NCI-H128 (cell line): ENCODE results near the gene PRSS16.
A peak's percentile ranks its signal among the peaks of the same experiment; 100 is the strongest.
"Not testable (repeated sequence)": the region's sequence is repeated elsewhere in the genome, so short reads cannot be mapped to it uniquely, and the experiment has no call there.

ENCODE experiments used
- DNase-seq: peaks from one replicate; lab custom pipeline; 2025; ENCODE audit not compliant: unreplicated experiment; lab: John Stamatoyannopoulos, UW

Gene PRSS16

DNA sequence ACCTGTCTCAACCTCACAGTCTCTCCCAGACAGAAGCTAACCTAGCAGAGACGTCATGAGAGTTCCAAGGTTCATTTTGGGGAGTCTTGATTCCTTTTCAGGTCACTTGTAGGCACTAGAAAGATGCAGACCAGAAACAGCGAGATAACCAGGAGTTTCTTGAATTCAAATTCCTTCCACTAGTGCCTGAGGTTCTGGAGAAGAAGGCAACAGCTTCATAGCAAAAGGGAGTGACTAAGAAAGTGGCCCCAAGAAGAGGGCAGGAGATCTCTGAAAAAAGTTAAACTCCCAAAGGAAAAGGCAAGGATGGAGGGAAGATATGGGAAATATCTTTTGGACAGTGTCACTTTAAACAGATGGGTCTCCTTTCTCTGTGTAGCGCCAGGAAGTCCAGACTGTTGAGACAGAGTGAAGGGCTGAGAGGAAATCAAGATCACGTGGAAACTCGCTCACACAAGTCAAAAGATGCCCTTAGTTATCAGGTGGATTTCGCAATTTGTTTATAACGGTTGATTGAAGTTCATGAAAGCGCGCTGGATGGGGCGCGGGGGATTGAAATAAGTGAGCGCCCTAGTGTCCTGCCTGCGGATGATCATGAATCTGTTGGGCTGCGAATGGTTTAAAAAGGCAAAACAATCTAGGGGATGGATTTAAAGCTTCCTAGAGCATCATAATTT lies 4.8 kb upstream of the PRSS16 start:
- DNase-seq = no peak

DNA sequence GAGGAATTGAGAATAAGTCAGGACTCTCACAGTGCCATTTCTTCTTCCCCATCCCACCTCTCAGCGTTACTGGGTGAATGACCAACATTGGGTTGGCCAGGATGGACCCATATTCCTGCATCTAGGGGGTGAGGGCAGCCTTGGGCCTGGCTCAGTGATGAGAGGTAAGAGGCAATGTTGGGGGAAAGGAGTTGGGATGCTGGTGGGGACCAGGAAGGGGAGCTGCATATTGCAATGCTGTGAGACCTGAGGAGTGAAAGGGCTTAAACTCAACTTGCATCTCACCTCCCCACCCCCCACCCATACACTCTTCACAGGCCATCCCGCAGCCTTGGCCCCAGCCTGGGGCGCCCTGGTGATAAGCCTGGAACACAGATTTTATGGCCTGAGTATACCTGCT lies 1.3 kb downstream of the PRSS16 start:
- DNase-seq = no peak

DNA sequence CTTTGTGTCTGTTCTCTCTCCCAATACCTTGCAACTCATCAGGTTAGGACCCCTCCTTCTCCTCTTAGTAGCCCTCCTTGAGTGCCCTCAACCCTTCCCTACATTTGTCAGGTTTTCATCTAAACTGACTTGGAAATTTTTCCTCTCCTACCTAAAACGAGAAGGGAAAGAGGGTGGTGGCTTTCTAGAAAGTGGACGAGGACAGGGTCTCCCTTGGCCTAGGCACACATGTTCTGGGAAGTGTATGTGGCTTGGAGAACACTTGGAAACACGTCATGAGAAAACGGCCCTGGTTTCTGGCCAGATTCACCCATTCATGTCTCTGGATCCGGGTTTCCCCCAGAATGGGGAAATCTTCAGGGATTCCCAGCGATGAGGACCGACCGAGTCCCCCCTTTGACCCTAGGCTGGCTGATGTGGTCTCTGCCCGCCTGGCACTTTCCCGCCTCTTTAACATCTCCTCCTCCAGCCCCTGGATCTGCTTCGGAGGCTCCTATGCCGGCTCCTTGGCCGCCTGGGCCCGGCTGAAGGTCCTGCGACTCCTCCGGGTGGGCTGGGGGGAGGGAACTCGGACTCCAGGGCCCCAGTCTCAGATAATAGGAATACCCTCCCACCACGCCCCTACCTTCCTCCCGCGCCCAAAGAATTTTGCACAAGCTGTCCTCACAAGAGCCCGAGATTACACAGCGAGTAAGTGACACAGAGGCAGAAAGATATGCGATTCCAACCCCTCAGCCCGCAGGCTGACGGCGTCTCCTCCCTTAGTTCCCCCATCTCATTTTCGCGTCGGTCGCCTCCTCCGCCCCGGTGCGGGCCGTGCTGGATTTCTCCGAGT lies 3.0 kb downstream of the PRSS16 start:
- DNase-seq = no peak

DNA sequence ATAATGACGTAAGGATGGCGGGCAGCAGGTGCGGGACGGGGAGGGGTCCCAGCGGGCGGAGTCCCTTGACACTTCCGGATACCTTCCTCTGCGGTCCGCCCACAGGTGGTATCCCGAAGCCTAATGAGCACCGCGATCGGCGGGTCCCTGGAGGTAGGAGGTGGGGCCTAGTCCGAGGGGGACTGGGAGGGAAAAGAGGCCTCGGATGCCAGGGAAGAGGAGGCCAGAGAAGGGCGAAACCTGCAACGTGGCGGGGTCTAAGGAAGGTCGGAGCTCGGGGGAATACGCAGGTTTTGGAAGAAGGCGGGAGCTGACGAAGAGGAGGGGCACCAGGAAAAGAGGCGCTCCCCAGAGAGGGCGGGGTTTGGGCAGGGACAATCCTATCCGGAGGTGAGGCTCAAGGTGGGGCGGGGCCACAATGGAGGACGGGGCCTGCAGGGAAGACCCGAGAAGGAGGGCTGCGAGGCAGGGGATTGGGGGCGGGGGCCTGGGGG lies 3.7 kb downstream of the PRSS16 start:
- DNase-seq = peak; percentile 78

DNA sequence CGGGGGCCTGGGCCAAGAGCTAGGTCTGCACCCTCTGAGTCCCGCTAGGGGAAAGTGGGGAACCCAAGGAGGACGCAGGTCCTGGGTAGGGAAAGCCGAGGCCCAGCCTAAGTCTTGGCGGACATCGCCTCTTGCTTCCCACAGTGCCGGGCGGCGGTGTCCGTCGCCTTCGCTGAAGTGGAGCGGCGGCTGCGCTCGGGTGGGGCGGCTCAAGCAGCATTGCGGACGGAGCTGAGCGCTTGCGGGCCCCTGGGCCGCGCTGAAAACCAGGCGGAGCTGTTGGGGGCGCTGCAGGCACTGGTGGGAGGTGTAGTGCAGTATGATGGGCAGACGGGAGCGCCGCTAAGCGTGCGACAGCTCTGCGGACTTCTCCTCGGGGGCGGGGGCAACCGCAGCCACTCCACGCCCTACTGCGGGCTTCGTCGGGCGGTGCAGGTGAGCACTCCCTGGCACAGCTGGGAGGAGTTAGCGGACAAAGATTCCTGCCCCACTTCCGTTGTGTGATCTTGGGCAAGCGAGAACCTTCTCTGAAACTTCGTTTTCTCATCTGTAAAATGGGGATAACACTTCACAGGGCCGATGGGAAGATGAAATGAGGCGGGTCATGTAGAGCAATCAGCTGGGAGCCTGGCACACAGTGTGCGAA lies 4.2 kb downstream of the PRSS16 start:
- DNase-seq = peak; percentile 56

DNA sequence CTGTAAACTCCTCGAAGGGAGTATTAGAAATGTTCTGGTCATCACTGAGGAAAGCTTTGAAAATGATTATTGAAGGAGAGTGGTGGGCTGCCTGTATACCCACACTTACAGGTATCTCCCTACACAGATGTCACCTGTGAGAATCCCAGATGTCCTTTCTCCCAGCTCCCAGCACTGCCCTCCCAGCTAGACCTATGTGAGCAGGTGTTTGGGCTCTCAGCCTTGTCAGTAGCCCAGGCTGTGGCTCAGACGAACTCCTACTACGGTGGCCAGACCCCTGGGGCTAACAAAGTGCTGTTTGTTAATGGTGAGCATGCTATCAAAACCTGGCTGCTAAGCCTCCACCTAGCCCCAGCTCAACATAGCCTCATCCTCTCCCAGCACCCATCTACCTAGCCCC lies 7.1 kb downstream of the PRSS16 start:
- DNase-seq = no peak

DNA sequence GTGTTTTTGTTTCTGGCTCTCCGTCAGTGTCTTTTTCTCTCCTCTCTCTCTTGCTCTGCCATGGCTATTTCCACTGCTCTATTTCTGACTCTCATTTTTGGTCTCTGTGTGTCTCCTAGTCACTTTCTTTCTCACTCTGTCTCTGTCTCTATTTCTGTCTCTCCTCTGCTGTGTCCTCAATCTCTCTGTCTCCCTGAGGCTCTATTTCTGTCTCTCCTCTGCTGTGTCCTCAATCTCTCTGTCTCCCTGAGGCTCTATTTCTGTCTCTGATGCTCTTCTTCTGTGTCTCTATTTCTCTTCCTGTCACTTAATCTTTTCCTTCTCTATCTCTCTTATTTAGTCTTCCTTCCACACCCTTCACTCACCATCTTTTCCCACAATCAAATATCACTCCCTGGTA lies 8.4 kb downstream of the PRSS16 start:
- DNase-seq = no peak

DNA sequence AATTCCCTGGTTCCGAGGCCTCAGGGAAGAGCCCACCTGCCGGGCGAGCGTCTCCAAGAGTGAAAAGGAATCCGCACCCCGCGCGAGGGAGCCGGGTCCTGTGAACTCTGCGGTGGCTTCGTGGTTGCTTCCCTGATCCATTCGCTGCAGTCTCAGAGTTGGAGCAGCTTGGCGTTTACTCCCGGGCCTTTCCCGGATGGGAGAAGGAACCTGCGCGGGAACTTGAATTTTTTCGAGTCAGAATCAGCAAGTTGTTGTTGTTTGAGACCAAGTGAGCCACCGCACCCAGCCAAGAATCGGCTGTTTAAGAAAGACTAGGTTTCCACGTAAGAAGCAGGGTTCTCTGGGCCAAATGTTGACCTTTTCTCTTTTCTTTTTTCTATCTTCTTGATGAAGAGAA lies 12.9 kb downstream of the PRSS16 start:
- DNase-seq = no peak

DNA sequence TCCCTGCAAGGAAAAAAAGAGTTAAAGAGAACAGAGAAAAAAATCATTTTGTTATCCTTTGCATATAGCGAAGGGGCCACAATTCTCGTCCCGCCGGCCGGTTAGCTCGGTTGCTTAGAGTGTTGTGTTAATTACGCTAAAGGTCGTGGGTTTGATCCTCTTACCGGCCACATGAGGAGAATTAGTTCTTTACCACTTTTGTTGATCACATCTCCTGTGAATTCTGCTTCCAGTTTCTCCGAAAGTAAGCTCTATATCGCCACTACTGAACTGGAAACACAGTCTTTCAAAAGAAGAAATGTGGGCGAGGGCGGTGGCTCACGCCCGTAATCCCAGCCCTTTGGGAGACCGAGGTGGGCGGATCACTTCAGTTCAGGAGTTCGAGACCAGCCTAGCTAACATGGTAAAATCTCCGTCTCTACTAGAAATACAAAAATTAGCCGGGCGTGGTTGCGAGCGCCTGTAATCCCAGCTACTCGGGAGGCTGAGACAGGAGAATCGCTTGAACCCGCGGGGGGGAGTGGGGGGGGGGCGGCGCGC lies 13.4 kb downstream of the PRSS16 start:
- no peak for DNase-seq

DNA sequence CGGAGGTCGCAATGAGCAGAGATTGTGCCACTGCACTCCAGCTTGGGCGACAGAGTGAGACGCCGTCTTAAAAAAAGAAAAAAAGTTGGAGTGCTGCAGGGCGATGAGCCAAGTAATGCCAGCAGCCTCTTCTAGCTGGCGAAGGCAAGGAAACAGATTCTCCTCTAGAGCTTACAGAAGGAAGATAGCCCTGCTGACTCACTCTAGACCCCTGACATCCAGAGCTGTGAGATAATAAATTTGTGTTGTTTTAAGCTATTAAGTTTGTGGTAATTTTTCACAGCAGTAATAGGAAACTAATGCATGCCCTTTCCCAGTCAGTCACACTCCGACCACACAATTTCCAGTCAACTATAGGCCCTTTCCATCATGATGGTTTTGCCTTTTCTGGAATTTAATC lies 16.4 kb downstream of the PRSS16 start:
- no peak for DNase-seq

DNA sequence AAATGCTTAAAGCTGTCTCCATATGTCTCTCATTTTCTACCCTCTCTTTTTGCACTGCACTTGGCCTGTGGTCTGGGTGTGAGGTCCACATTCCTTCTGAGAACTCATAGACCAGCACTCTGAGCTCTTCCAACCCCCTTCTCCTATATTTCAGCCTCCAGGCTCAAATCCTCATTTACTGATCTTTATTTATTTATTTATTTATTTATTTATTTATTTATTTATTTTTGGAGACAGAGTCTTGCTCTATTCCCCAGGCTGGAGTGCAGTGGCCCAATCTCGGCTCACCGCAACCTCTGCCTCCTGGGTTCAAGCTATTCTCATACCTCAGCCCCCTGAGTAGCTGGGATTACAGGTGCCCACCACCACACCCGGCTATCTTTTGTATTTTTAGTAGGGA lies 19.5 kb downstream of the PRSS16 start:
- DNase-seq = not testable (repeated sequence)

DNA sequence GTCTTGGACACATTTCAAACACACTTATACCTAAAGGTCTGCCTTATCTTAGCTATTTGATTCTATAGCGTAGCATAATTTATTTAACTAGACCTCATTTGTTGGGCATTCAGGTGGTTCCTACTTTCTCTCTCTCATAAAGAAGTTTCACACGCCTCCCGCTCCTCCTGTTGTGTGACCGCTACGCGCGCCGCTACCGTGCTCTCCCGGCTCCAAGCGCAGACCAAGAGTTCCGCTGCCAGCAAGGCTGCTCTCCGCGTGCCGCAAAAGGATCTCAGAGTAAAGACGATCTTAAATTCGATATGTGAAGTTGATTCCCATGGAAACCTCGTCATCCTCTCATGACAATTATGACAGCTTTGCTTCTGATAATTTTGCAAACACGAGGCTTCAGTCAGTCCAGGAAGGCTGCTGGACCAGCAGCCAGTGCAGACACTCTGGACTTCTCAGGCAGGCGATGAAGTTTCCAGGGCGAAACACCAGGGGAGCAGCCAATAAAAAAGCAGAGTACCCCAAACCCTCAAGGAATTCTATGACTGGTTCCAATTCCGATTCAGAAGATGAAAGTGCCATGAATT lies 20.4 kb downstream of the PRSS16 start:
- no peak for DNase-seq

DNA sequence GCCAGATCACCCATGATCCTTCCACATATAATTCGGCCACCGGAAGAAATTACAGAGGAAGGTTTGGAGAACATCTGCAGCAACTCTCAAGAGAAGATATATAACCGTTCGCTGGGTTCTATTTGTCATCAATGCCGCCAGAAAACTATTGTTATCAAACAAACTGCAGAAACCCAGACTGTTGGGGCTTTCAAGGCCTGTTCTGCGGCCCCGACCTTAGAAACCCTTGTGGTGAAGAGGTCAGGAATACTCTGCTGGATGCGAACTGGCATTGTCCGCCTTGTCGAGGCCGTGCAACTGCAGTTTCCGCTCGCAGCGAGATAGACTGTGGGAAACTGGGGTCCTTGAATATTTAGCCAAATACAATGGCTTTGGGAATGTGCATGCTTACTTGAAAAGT lies 21.3 kb downstream of the PRSS16 start:
- no peak for DNase-seq

DNA sequence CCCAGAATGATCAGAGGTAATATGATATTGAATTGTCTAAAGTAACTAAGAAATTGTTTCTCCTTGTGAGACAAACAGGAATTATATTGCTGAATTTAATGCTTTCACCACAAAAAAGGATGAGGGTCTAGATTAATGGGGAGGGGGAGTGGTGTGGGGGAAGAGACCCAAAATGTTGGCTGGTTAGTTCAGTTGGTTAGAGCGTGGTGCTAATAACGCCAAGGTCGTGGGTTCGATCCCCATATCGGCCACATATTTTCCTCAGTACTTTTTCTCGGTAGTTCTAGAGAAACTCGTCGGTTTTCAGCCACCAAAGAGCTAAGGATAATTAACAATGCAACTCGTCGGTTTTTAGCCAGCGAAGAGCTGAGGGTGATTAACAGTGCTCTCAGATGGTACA lies 26.3 kb downstream of the PRSS16 start:
- DNase-seq = no peak

DNA sequence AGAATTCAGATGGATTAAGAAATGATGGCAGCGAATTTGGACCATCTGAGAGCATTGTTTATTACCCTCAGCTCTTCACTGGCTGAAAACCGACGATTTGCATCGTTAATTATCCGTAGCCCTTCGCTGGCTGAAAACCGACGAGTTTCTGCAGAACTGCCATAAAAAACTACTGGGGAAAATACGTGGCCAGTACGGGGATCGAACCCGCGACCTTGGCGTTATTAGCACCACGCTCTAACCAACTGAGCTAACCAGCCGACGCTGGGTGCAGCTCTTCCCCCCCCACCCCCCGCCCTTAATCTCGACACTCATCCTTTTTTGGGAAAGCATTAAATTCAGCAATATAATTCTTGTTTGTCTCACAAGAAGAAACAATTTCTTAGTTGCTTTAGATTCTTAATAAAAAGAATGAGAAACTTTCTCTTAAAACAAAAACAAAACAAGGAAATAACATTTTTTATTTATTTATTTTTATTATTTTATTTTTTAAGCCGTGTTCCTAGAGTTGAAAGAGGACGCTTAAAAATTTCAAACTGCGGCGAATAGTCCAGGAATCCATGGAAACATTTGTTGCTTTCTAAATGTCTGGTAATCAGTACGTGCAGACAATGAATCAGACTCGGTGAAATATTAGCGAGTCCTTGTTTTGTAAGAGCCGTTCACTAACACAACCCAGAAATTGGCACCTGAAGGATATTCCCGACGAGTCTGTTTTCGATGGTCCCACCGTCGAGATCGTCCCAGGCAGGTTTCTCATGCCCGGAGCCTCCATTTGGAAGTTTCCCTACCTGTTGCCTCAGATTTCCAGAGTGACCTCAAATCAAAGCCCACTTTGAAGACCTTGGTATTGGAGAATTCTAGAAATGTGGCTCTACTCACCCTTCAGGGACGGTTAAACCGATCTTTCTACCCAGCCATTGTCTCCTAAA lies 27.8 kb downstream of the PRSS16 start:
- no peak for DNase-seq

DNA sequence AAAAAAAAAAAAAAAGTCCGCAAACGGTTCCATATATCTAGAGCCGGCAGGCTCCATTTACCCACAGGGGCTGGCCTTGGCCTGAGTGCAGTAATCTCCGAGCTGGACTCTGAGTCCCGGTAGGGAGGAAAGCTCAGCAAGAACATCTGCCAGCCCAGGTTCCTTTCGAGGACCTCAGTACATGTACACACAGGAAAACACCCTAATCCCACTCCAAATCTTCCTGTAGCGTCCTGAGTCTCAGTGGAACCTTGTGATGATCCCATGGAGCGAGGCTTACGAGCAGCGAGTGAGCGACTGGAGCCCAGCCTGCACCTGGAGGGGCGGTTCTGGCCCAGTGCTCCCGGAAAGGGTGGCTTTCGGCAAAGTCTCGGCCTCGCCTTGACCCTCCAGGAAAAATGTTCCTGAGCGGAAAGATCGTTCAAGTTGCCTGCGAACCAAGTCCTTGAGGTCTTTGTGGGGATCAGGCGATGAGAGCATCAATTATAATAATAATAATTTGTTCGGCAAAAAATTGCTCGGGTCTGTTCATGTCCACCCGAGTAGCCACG lies 32.1 kb downstream of the PRSS16 start:
- DNase-seq = no peak

DNA sequence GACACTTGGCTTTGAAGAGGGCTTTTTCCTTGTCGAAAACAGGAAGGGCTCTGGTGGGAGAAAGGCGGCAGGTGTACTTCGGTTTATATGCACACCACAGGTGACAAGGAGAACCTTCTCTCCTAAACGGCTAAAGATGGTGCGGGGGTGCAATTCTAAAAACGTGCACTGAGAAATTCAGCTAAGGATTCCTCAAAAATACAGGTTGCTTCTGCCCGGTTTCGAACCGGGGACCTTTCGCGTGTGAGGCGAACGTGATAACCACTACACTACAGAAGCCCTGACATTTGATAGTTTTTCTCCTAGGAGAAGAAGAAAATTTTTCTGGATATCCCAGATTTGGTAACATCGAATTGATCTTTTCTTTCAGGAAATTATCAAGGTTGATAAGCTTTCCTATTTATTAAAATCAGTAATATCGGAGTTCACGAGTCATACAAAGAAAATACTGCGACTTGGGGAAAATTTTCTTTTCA lies 32.6 kb downstream of the PRSS16 start:
- DNase-seq = no peak

DNA sequence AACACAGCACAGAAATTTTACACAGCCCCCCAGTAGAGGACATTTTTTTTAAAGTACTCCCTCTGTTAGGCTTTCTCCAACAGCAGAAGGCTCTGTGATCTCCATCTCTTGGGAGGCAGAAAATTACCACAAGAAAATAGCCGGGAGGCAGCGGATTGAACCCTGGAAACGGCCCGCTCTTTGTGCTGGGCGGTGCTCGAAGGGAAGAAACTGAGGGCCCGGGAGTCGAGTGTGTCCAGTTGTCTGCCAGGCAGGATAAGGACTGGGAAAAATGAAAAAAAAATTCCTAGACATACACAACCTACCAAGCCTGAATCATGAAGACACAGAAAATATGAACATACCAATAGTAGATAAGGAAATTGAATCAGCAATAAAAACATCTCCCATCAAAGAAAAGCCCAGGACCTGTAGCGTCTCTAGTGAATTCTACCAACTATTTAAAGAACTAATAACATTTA lies 33.1 kb downstream of the PRSS16 start:
- DNase-seq = no peak

DNA sequence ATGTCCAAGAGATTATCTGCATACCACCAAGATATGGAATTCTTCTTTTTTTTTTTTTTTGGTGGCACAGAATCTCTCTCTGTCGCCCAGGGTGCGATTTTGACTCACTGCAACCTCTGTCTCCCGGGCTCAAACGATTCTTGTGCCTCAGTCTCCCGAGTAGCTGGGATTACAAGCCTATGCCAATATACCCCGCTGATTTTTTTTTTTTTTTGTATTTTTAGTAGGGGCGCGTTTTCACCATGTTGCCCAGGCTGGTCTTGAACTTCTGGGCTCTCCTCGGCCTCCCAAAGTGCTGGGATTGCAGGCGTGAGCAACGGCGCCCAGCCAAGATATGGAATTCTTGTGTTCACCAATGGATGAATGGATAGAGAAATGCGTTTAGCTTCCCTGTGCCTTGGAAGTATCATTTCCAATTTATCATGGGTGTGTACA lies 33.6 kb downstream of the PRSS16 start:
- no peak for DNase-seq

DNA sequence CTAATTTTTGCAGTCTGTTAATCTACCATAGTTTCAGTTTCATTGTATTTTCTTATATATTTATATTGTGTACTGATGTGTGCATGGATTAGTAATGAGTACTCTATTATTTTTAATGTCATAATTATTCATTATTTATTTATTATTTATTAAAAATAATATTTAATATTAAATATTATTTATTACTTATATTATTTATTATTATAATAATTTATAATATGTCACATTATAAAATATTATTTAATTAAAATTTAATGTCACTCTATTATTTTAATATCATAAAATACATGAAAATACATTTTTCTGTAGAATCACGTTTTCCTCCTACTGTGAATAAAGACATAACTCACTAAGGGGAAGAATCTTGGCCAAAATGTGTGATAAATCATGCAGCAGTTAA lies 34.1 kb downstream of the PRSS16 start:
- DNase-seq = no peak
